ENCODE data around the gene MSLN.

- no peak for TF ChIP-seq POLR2A (IDR thresholded peaks at IDR 0.05)
- no peak for TF ChIP-seq CTCF (IDR thresholded peaks at IDR 0.05)
These were observed 9.4 kb downstream of the MSLN start for GRCh38 chr16:769934-770333.

All from lower leg skin (tissue), 3 donors.